GM19455 (cell line): ENCODE measurements around the gene CTTNBP2NL.
"Not testable (repeated sequence)": the region's sequence is repeated elsewhere in the genome, so short reads cannot be mapped to it uniquely, and the experiment has no call there.

ENCODE experiments used
- ATAC-seq: cut with Tn5 transposase; IDR thresholded peaks from one replicate; pipeline ENCODE4 v1.9.1; 2021; ENCODE audit not compliant: unreplicated experiment

CTTNBP2NL gene

GRCh38 chr1:112461200-112461871 lies 65.3 kb downstream of the CTTNBP2NL start:
- ATAC-seq, result no peak

DNA sequence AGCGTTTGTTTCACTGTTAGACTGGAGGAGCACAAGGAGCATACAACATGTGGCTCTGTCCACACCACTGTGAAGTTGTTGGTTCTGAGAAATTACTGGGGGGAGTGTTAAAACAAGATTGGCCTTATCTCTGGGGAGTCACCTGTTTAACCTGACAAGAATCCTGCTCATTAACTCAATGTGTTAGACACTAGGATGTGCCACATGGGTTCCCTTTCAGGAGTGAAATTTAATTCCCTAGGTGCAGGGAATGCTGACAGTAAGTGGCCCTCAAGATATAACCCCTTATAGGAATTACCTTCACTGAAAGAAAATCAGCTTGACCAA lies 66.9 kb downstream of the CTTNBP2NL start:
- no peak for ATAC-seq

- no peak for ATAC-seq
Observed at GRCh38 chr1:112464501-112464900, 68.5 kb downstream of the CTTNBP2NL start.

GRCh38 chr1:112465122-112465521 lies 69.1 kb downstream of the CTTNBP2NL start:
- ATAC-seq, result no peak

DNA sequence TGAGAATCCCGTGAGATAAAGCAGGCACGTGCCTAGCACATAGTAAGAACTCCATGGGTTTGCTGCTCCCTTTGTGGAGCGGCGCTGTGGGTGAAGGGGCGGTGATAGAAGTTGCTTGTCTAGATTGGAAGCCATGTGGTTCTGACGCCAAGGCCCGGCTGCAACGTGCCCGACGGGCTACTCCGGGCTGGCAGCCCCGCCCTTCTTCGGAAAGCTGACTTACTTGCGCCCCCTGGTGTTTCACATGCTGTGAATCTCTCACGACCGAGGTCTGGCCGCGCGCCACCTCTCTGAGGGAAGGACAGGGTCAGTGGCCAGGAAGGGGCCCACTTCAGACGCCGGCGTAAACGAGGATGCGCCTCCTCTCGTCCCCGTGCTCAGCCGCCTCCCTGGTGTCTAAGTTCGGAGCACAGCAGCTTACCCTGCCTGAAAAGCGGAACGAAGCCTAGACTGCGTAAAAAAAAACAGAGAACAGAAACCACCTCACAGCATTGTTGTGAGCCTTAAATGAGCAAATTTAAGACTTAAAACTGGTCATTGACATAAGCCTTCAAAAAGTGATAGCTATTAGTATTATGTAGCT lies 70.2 kb downstream of the CTTNBP2NL start:
- peak; percentile 87 for ATAC-seq

DNA sequence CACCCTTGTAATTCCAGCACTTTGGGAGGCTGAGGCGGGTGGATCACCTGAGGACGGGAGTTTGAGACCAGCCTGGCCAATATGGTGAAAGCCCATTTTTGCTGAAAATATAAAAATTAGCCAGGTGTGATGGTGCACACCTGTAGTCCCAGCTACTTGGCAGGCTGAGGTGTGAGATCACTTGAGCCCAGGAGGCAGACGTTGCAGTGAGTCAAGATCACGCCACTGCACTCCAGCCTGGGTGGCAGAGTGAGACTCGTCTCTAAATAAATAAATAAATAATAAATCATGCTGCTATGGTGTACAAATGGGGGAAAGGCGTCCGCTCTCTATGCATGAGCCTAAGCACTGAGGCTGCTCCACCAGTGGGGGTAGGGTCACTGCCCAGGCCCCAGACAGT lies 74.3 kb downstream of the CTTNBP2NL start:
- ATAC-seq, result not testable (repeated sequence)

DNA sequence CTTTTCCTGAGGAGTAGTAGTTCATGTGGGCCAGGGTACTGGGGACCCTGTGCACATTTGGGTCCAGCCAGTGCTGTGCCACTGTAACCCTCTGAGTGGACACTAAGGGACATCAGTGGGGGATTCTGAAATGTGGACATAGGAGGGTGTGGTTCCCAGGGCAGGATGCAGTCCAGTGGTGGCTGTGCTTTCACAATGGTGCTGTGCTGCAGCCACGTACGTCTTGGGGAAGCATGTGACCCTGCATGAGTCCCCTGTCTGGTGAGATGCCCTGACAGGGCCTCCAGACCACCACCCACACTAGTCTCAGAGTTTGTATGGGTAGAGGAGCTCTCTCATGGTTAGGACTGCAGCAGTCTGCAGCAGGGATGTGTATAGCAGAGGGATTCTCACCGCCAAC lies 75.0 kb downstream of the CTTNBP2NL start:
- no peak for ATAC-seq

GRCh38 chr1:112472142-112472541 lies 76.1 kb downstream of the CTTNBP2NL start:
- no peak for ATAC-seq

- no peak for ATAC-seq
Observed at GRCh38 chr1:112477550-112477949, 81.5 kb downstream of the CTTNBP2NL start.

DNA sequence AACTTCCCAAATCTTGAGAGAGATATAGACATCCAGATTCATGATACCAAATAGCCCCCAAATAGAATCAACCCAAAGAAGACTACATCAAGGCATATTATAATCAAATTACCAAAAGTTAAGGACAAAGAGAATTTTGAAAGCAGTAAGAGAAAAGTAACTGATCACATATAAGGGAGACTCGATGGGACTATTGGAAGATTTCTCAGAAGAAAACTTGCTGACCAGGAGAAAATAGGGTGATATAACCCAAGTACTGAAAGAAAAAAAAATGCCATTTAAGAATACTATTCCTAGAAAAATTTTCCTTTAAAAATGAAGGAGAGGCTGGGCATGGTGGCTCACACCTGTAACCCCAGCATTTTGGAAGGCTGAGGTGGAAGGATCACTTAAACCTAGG lies 82.3 kb downstream of the CTTNBP2NL start:
- no peak for ATAC-seq

GRCh38 chr1:112486063-112486462 lies 90.0 kb downstream of the CTTNBP2NL start:
- ATAC-seq, result not testable (repeated sequence)

DNA sequence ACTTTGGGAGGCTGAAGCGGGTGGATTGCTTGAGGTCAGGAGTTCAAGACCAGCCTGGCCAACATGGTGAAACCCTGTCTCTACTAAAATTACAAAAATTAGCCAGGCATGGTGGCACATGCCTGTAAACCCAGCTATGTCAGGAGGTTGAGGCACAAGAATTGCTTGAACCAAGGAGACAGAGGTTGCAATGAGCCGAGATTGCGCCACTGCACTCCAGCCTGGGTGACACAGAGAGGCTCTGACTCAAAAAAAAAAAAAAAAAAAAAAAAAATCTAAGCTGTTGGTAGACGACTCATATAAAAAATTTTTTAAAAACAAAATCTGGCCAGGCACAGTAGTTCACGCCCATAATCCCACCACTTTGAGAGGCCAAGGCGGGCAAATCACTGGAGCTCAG lies 91.7 kb downstream of the CTTNBP2NL start:
- ATAC-seq, result not testable (repeated sequence)

- ATAC-seq, result no peak
Observed at GRCh38 chr1:112488141-112488540, 92.1 kb downstream of the CTTNBP2NL start.

DNA sequence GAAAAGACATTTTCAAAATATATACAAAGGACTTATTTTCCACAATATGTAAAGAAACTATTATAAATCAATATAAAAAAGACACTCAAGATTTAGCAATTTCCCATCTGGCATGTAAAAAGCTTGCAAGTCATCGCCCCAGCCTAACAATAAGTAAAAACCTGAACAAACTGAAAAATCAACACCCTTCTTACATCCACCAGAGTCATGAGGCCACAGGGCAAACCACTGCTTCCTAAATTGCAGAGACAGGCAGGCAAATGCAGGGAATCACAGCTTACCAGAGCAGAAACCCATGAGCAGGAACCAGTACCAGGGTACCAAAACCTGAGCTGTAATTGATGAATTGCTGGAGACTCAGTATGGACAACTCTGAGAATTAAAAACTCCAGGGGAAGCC lies 96.1 kb downstream of the CTTNBP2NL start:
- ATAC-seq, result no peak

- no peak for ATAC-seq
Observed at GRCh38 chr1:112493351-112493750, 97.3 kb downstream of the CTTNBP2NL start.

DNA sequence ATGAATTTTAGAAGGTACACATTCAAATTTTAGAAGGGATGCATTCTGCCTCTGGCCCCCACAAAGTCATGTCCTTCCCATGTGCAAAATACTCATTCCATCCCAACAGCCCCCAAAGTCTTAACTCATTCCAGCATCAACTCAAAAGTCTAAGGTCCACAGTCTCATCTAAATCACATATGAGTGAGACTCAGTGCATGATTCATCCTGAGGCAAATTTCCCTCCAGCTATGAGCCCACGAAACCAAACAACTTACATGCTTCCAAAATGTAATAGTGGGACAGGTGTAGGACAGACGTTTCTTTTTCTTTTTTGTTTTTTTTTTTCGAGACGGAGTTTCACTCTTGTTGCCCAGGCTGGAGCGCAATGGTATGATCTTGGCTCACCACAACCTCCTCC lies 100.3 kb downstream of the CTTNBP2NL start:
- no peak for ATAC-seq

DNA sequence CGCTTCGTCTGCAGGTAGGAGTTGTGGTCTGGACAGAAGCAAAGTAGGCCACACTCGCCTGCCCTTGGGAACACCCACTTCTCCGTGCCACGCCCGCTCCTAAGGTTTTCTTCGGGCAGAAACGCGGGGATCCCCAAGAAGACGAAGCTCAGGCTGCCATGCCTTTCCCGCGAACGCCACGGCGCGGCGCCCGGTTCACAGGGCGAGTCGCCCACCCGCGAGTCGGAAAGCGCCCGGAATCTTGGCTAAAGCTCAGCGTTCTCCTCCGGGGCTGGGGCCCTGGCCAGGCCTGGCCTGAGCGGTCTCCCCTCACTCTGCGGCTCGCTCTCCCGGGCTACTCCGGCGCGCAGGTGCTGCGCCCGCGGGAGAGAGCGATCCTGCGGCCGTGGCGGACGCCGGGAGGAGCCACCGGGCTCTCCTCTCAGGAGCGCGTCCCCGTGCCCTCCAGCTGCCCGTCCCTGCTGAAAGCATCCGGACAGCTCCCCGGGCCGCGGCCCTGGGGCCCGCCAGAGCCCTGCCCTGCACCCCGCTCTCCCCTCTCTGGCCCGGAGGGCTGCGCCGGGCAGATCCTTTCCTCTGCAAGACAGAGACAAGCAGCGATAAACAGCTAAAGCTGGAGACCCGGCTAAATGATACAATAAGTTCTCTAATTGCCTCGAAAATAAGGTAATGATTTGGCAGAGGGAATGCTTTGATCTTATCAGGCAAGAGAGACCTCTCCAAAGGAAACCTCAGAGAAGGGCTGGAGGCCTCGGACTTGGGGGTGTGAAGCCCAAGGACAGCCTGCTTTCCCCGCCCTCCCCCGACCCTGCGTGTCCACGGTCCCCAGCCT lies 106.0 kb downstream of the CTTNBP2NL start:
- ATAC-seq, result no peak

- ATAC-seq, result no peak
Observed at GRCh38 chr1:112502826-112503225, 106.8 kb downstream of the CTTNBP2NL start.

DNA sequence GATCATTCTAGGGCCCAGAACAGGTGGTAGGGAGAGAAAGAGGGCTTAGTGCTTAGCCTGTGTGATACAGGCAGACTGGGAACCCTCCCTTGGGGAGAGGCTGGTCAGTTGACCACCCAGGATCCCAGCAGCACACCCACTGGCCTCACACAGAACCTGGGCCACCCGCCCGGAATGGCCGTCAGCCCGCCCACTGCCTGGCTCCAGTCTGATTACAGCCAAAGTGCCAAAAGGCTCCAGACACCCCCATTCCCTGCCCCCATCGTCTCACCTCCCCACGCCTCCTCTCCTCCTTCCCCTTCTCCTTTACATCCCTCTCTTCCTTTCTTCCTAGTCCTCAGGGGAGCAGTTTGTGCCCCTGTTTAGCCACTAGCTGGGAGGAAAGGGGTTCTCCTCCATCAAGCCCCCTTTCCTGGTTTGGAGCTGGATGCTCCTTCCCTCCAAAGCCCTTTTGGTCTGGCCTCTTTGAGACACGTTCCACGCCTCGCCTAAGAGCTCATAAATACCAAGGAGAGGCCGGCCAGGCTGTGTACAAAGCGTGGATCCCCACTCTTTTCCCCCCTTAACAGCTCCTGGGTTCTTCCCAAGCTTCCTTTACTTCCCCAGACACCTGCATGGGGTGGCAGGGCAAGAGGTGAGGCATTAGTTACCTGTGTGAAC lies 108.1 kb downstream of the CTTNBP2NL start:
- ATAC-seq, result no peak

- ATAC-seq, result no peak
Observed at GRCh38 chr1:112504661-112505399, 108.8 kb downstream of the CTTNBP2NL start.

- ATAC-seq, result no peak
Observed at GRCh38 chr1:112505400-112505785, 109.4 kb downstream of the CTTNBP2NL start.
